NT2/D1 (cell line): ENCODE results near the gene NRM.

ENCODE experiments used
- SUZ12 ChIP-seq: IDR thresholded peaks from 2 replicates; pipeline ENCODE4 v1.6.1; 2011; ENCODE audit not compliant: insufficient read length, insufficient read depth; ENCODE audit errors: extremely low read depth
- YY1 ChIP-seq: IDR thresholded peaks from 2 replicates; pipeline ENCODE4 v1.6.1; 2011; ENCODE audit not compliant: insufficient read length, insufficient read depth
- ZNF274 ChIP-seq: IDR thresholded peaks from 2 replicates; pipeline ENCODE4 v1.6.1; 2011; ENCODE audit warnings: mild to moderate bottlenecking, low read depth, low read length

DNA sequence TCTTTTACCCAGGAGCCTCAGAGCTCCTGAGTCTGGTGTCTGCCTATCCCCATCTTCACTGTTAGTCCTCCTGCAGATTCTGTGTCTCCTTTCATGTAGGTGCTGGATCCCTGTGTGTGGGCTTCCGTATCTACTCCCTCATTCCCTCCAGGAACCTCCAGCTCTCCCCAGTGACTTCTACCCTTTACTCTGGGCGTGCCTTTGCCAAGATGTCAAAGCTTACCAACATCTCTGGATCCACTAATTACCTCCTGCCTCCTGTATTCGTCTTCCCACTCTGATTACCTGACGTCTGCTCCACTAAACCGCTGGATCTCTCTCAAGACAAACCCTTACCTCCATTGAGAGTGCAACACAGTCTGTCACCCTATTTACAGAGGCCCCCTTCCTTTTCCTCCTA lies 46.0 kb downstream of the NRM start:
- TF ChIP-seq SUZ12 (no peak), ZNF274 (no peak), YY1 (no peak)
